H1 (cell line): ENCODE measurements around the gene MATN1. TPM values are rescaled to one million over a fixed set of nuclear protein-coding genes. Genes with fewer than 3 reads are reported as not detected.

Source experiments
- CTCF ChIA-PET: fragments of 300-600 bp; sonication (Branson Sonifier 250); formaldehyde crosslinking; loops from one replicate; lab custom pipeline; 2021; ENCODE audit not compliant: partially characterized antibody; lab: Charles Lee
- POLR2A ChIA-PET: fragments of 300-600 bp; sonication (Branson Sonifier 250); formaldehyde crosslinking; loops from one replicate; lab custom pipeline; 2021; ENCODE audit warnings: inconsistent platforms; ENCODE audit not compliant: partially characterized antibody; lab: Charles Lee
- DNase-seq, 2 experiments: peaks; one replicate each; pipeline versions ENCODE4 v3.0.0 to v3.0.0-alpha.2; 2010 to 2022; ENCODE audit warnings: low spot score in 2 of 2, low read depth in 1 of 2, mixed read lengths in 1 of 2
- FAIRE-seq: peaks from 2 replicates; lab custom pipeline; 2011; peaks lifted over from hg19 to GRCh38; lab: Jason Lieb, UNC
- H2AFZ ChIP-seq: 2 replicates; pipeline ENCODE4 v1.8.1; 2012; ENCODE audit warnings: low read length, inconsistent platforms
- H2AK5ac ChIP-seq: 2 replicates; pipeline ENCODE4 v1.6.1; 2013; ENCODE audit warnings: low read depth, low read length
- H2BK120ac ChIP-seq: replicated peaks from 2 replicates; pipeline ENCODE3; 2013; ENCODE audit warnings: low read depth, low read length, inconsistent platforms
- H2BK12ac ChIP-seq: 2 replicates; pipeline ENCODE4 v1.6.1; 2013; ENCODE audit warnings: low read depth, low read length
- H2BK15ac ChIP-seq: 2 replicates; pipeline ENCODE4 v1.6.1; 2013; ENCODE audit warnings: low read length
- H2BK20ac ChIP-seq: 2 replicates; pipeline ENCODE4 v1.6.1; 2013; ENCODE audit warnings: low read length
- H2BK5ac ChIP-seq: 2 replicates; pipeline ENCODE4 v1.6.1; 2013; ENCODE audit warnings: low read depth, low read length
- H3K14ac ChIP-seq: 2 replicates; pipeline ENCODE4 v1.6.1; 2013; ENCODE audit warnings: inconsistent platforms; ENCODE audit not compliant: insufficient read length
- H3K18ac ChIP-seq: 2 replicates; pipeline ENCODE4 v1.6.1; 2013; ENCODE audit warnings: low read length; ENCODE audit errors: extremely low read depth
- H3K23ac ChIP-seq: 2 replicates; pipeline ENCODE4 v1.6.1; 2013; ENCODE audit warnings: inconsistent platforms; ENCODE audit not compliant: insufficient read length
- H3K23me2 ChIP-seq: 2 replicates; pipeline ENCODE4 v1.6.1; 2013; ENCODE audit warnings: low read depth, low read length
- H3K27ac ChIP-seq: 2 replicates; pipeline ENCODE4 v1.6.1; 2011; ENCODE audit warnings: low read depth, low read length, inconsistent platforms
- H3K27me3 ChIP-seq, 4 experiments: replicated peaks in 1 of 4; 1 replicate in 1 of 4; 2 replicates in 3 of 4; pipeline versions ENCODE4 v1.6.1 to v1.8.1; 2011 to 2013; ENCODE audit warnings: low read length in 3 of 4, mild to moderate bottlenecking in 3 of 4, inconsistent platforms in 2 of 4, mixed read lengths in 2 of 4, moderate library complexity in 1 of 4; ENCODE audit not compliant: control insufficient read depth in 3 of 4, insufficient read depth in 3 of 4; ENCODE audit errors: extremely low read depth in 1 of 4
- H3K36me3 ChIP-seq, 4 experiments: 2 replicates each; pipeline versions ENCODE4 v1.6.1 to v1.8.1; 2011 to 2013; ENCODE audit warnings: mild to moderate bottlenecking in 4 of 4, low read length in 3 of 4, moderate library complexity in 2 of 4, control low read depth in 1 of 4, inconsistent platforms in 1 of 4; ENCODE audit not compliant: insufficient read depth in 4 of 4, control insufficient read depth in 2 of 4
- H3K4ac ChIP-seq: replicated peaks from 2 replicates; pipeline ENCODE3; 2013; ENCODE audit warnings: low read length, low read depth, mixed read lengths, inconsistent platforms; ENCODE audit not compliant: insufficient read length
- H3K4me1 ChIP-seq, 4 experiments: replicated peaks in 1 of 4; 1 replicate in 1 of 4; 2 replicates in 3 of 4; pipeline versions ENCODE4 v1.6.1 to v1.8.1; 2011 to 2013; ENCODE audit warnings: low read length in 3 of 4, inconsistent platforms in 2 of 4, mixed read lengths in 1 of 4; ENCODE audit not compliant: insufficient read depth in 4 of 4, control insufficient read depth in 3 of 4
- H3K4me2 ChIP-seq, 2 experiments: 2 replicates each; pipeline versions ENCODE4 v1.6.1 to v1.8.1; 2011 to 2013; ENCODE audit warnings: low read depth in 2 of 2, low read length in 2 of 2, control low read depth in 1 of 2, inconsistent platforms in 1 of 2, mild to moderate bottlenecking in 1 of 2; ENCODE audit not compliant: insufficient read depth in 1 of 2
- H3K4me3 ChIP-seq, 4 experiments: fragments of 200-600, 300-600 bp in 1 of 4; sonication (generic), shearing (Covaris generic), sonication (Bioruptor Twin) in 1 of 4; 2 replicates each; pipeline versions ENCODE4 v1.5.1 to v1.8.1; 2011 to 2016; ENCODE audit warnings: low read length in 4 of 4, low read depth in 3 of 4, control low read depth in 2 of 4, inconsistent platforms in 2 of 4, mild to moderate bottlenecking in 2 of 4, mixed read lengths in 1 of 4, moderate library complexity in 1 of 4; ENCODE audit not compliant: insufficient read depth in 2 of 4; ENCODE audit errors: extremely low read depth in 1 of 4
- H3K56ac ChIP-seq: replicated peaks from 2 replicates; pipeline ENCODE3; 2013; ENCODE audit warnings: low read depth, mild to moderate bottlenecking, mixed read lengths, low read length, inconsistent platforms; ENCODE audit not compliant: insufficient read length
- H3K79me1 ChIP-seq: 2 replicates; pipeline ENCODE4 v1.6.1; 2013; ENCODE audit warnings: low read depth, low read length, control low read depth
- H3K79me2 ChIP-seq, 2 experiments: 2 replicates each; pipeline versions ENCODE4 v1.6.1 to v1.8.1; 2012 to 2013; ENCODE audit warnings: low read length in 2 of 2, mild to moderate bottlenecking in 2 of 2, inconsistent platforms in 1 of 2; ENCODE audit not compliant: insufficient read depth in 2 of 2, control insufficient read depth in 1 of 2
- H3K9ac ChIP-seq, 4 experiments: replicated peaks in 1 of 4; 1 replicate in 1 of 4; 2 replicates in 3 of 4; pipeline versions ENCODE4 v1.6.1 to v1.8.1; 2011 to 2013; ENCODE audit warnings: low read depth in 3 of 4, low read length in 3 of 4, control low read depth in 2 of 4, mild to moderate bottlenecking in 2 of 4, moderate library complexity in 2 of 4, inconsistent platforms in 1 of 4; ENCODE audit errors: extremely low read depth in 1 of 4
- H3K9me3 ChIP-seq, 2 experiments: 2 replicates each; pipeline versions ENCODE4 v1.6.1 to v1.8.1; 2012 to 2013; ENCODE audit warnings: mild to moderate bottlenecking in 2 of 2, moderate library complexity in 2 of 2, control low read depth in 1 of 2, inconsistent platforms in 1 of 2, low read depth in 1 of 2, low read length in 1 of 2, mixed read lengths in 1 of 2; ENCODE audit not compliant: insufficient read depth in 2 of 2
- H4K20me1 ChIP-seq, 2 experiments: replicated peaks in 1 of 2; 2 replicates each; pipeline versions ENCODE3 to v1.8.1; 2011 to 2013; ENCODE audit warnings: inconsistent platforms in 2 of 2, low read length in 2 of 2, mild to moderate bottlenecking in 1 of 2; ENCODE audit not compliant: insufficient read depth in 2 of 2, control insufficient read depth in 1 of 2
- H4K5ac ChIP-seq: 2 replicates; pipeline ENCODE4 v1.6.1; 2013; ENCODE audit warnings: low read length, low read depth, mixed read lengths, inconsistent platforms; ENCODE audit not compliant: insufficient read length
- H4K8ac ChIP-seq: 2 replicates; pipeline ENCODE4 v1.8.0; 2013; ENCODE audit warnings: mild to moderate bottlenecking, moderate library complexity, low read length, inconsistent platforms; ENCODE audit not compliant: insufficient read depth; ENCODE audit errors: extremely low read depth
- H4K91ac ChIP-seq: replicated peaks from 2 replicates; pipeline ENCODE3; 2013; ENCODE audit warnings: low read length, mixed read lengths, inconsistent platforms; ENCODE audit not compliant: insufficient read length
- CBX5 ChIP-seq: fragments of 300-800, 300-1000 bp; sonication (generic); IDR thresholded peaks from 2 replicates; pipeline ENCODE4 v1.7.1; 2016; ENCODE audit warnings: antibody characterized with exemption, low read length, low read depth
- CTCF ChIP-seq, 3 experiments: IDR thresholded peaks; 1 replicate in 2 of 3; 2 replicates in 1 of 3; pipeline versions ENCODE4 v1.5.1 to v1.6.1; 2011; ENCODE audit warnings: low read length in 3 of 3, mild to moderate bottlenecking in 3 of 3, inconsistent platforms in 2 of 3, low read depth in 1 of 3, moderate library complexity in 1 of 3; ENCODE audit not compliant: insufficient read depth in 1 of 3; ENCODE audit errors: control extremely low read depth in 1 of 3
- EP300 ChIP-seq, 2 experiments: IDR thresholded peaks; 1 replicate in 1 of 2; 2 replicates in 1 of 2; pipeline ENCODE4 v1.6.1; 2011 to 2012; ENCODE audit warnings: low read depth in 2 of 2, low read length in 2 of 2, mild to moderate bottlenecking in 2 of 2, borderline replicate concordance in 1 of 2, inconsistent platforms in 1 of 2, moderate library complexity in 1 of 2
- JUN ChIP-seq: IDR thresholded peaks from 2 replicates; pipeline ENCODE4 v1.6.1; 2011; ENCODE audit warnings: low read depth, mild to moderate bottlenecking, improper control_type of control experiment, low read length
- WGBS, 2 experiments: shearing (Covaris generic) in 1 of 2; methylation state at CpG; one replicate each; pipeline versions ENCODE4 v1.1.6 to v1.1.7; 2013 to 2015; ENCODE audit warnings: low lambda C conversion rate in 2 of 2, mixed read lengths in 2 of 2, inconsistent platforms in 1 of 2, low coverage in 1 of 2, missing lambda C conversion rate in 1 of 2; ENCODE audit not compliant: insufficient replicate concordance in 2 of 2, insufficient coverage in 1 of 2, insufficient read length in 1 of 2; ENCODE audit errors: extremely low coverage in 1 of 2, missing lambda C conversion rate in 1 of 2; 5-methylcytosine and 5-hydroxymethylcytosine counted together
- polyA plus RNA-seq, 7 experiments: library from polyadenylated mRNA; depleted of rRNA in 3 of 7; stranded (reverse) in 5 of 7; unstranded in 2 of 7; fragments of >200 nt in 5 of 7; fragments of 200-250 nt in 2 of 7; gene quantifications; 1 replicate in 5 of 7; 2 replicates in 1 of 7; 4 replicates in 1 of 7; pipeline versions ENCODE4 v1.2.1 to v1.2.3, GENCODE V29; 2011 to 2013; ENCODE audit warnings: missing spikeins in 2 of 7, mixed read lengths in 2 of 7
- total RNA-seq: library from RNA; stranded (reverse); fragmentation: NEBNext Ultra II Directional; extraction: Animal tissue kit (Norgen Biotek cat#: 25700); gene quantifications from 2 replicates; pipeline ENCODE4 v1.2.1, GENCODE V29; 2021

The MATN1 gene
- total and polyA plus RNA-seq, 2 of the 8 experiments (the other 6 are each of a cell fraction or from before 2014, with no cell fraction given) = 0.12 to 0.28 TPM

- H2BK120ac ChIP-seq = no peak overlapping the region
- no peaks in the 10 kb centered on the region for H4K20me1 ChIP-seq
- no peak overlapping the region for H2BK15ac ChIP-seq
- H3K9me3 ChIP-seq = peaks cover 10 to 11% of the 10 kb centered on the region in 2 experiments
- no peak overlapping the region for H4K8ac ChIP-seq
- POLR2A ChIA-PET = interaction anchor here (1.5 to 2.1 kb wide), 2 partner anchors 8 to 60 kb away, joined by 5 to 6 read pairs; no protein-coding TSS in a partner anchor
- no peaks in the 10 kb centered on the region; a peak in 1 of 7 replicates for H3K27me3 ChIP-seq
- no peak overlapping the region for H2AK5ac ChIP-seq
- H3K4me1 ChIP-seq = peaks cover 0 to 4% (median 1%) of the 10 kb centered on the region in 4 experiments; a peak in 4 of 7 replicates
- DNase-seq = peak in 1 of 2 experiments; percentile 62
- no peaks in the 10 kb centered on the region for H3K79me1 ChIP-seq
- no peak for FAIRE-seq
- H2AFZ ChIP-seq = no peak overlapping the region
- H3K9ac ChIP-seq = no peak overlapping the region
- H3K27ac ChIP-seq = no peak overlapping the region
- peaks cover 6% of the 10 kb centered on the region; the same call in 1 of the 2 replicates for H3K23me2 ChIP-seq
- no peak for TF ChIP-seq JUN
- no peak for TF ChIP-seq CBX5
- no peak for TF ChIP-seq EP300 (IDR thresholded peaks at IDR 0.05; ENCODE audit: borderline replicate concordance in 1 of 2, low read depth in 2 of 2, low read length in 2 of 2)
- peak in 1 of 3 experiments; percentile 95; a peak in 2 of 4 replicates for TF ChIP-seq CTCF (IDR thresholded peaks at IDR 0.05; ENCODE audit: control extremely low read depth in 1 of 3, insufficient read depth in 1 of 3, low read depth in 1 of 3, low read length in 3 of 3)
- no peaks in the 10 kb centered on the region for H3K79me2 ChIP-seq
- H3K4me3 ChIP-seq = peak overlapping the region in 1 of 4 experiments; percentile 67; a peak in 2 of 8 replicates
- H2BK12ac ChIP-seq = no peak overlapping the region
- H3K18ac ChIP-seq = no peak overlapping the region
- no peak overlapping the region for H3K56ac ChIP-seq
- WGBS, 2 experiments = 62% methylated on average over 13 of the region's 21 CpGs; no CpG with 5 or more reads in 1 of the 2 experiments
- H2BK20ac ChIP-seq = no peak overlapping the region
- H3K14ac ChIP-seq = no peak overlapping the region
- no peak overlapping the region for H3K23ac ChIP-seq
- H2BK5ac ChIP-seq = no peak overlapping the region
- no peak overlapping the region for H4K5ac ChIP-seq
- no peak overlapping the region for H4K91ac ChIP-seq
- H3K36me3 ChIP-seq = no peaks in the 10 kb centered on the region
- CTCF ChIA-PET = interaction anchor here (0.6 to 55.1 kb wide), 29 partner anchors 11 to 456 kb away, joined by 3 to 1640 read pairs (median 5); partner anchors contain the start of genes LAPTM5 and SDC3
- peak overlapping the region; percentile 4 to 90; a peak in 3 of 4 replicates for H3K4me2 ChIP-seq
- no peak overlapping the region for H3K4ac ChIP-seq
Measured at GRCh38 chr1:30719406-30720270, 3.7 kb downstream of the MATN1 start.
